ENCODE measurements around the gene TAF4B.
"Not testable (repeated sequence)": the region's sequence is repeated elsewhere in the genome, so short reads cannot be mapped to it uniquely, and the experiment has no call there.

DNA sequence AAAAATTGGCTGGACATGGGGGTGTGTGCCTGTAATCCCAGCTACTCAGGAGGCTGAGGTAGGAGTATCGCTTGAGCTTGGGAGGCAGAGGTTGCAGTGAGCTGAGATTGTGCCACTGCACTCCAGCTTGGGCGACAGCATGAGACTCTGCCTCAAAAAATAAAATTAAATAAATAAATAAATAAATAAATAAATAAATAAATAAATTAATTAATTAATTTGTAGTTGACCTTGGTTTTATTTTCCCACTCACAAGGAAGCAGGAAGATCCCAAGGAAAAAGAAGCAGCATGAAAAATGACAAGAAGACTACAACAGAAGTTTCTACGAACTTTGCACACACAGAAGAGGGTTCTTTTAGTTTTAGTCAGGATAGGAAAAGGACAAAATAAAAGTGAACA, 211.4 kb downstream of the TAF4B start:
- TF ChIP-seq, protein P1, sequence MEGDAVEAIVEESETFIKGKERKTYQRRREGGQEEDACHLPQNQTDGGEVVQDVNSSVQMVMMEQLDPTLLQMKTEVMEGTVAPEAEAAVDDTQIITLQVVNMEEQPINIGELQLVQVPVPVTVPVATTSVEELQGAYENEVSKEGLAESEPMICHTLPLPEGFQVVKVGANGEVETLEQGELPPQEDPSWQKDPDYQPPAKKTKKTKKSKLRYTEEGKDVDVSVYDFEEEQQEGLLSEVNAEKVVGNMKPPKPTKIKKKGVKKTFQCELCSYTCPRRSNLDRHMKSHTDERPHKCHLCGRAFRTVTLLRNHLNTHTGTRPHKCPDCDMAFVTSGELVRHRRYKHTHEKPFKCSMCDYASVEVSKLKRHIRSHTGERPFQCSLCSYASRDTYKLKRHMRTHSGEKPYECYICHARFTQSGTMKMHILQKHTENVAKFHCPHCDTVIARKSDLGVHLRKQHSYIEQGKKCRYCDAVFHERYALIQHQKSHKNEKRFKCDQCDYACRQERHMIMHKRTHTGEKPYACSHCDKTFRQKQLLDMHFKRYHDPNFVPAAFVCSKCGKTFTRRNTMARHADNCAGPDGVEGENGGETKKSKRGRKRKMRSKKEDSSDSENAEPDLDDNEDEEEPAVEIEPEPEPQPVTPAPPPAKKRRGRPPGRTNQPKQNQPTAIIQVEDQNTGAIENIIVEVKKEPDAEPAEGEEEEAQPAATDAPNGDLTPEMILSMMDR (IDR thresholded peaks at IDR 0.05) = not testable (repeated sequence)
- TF ChIP-seq, protein P2, sequence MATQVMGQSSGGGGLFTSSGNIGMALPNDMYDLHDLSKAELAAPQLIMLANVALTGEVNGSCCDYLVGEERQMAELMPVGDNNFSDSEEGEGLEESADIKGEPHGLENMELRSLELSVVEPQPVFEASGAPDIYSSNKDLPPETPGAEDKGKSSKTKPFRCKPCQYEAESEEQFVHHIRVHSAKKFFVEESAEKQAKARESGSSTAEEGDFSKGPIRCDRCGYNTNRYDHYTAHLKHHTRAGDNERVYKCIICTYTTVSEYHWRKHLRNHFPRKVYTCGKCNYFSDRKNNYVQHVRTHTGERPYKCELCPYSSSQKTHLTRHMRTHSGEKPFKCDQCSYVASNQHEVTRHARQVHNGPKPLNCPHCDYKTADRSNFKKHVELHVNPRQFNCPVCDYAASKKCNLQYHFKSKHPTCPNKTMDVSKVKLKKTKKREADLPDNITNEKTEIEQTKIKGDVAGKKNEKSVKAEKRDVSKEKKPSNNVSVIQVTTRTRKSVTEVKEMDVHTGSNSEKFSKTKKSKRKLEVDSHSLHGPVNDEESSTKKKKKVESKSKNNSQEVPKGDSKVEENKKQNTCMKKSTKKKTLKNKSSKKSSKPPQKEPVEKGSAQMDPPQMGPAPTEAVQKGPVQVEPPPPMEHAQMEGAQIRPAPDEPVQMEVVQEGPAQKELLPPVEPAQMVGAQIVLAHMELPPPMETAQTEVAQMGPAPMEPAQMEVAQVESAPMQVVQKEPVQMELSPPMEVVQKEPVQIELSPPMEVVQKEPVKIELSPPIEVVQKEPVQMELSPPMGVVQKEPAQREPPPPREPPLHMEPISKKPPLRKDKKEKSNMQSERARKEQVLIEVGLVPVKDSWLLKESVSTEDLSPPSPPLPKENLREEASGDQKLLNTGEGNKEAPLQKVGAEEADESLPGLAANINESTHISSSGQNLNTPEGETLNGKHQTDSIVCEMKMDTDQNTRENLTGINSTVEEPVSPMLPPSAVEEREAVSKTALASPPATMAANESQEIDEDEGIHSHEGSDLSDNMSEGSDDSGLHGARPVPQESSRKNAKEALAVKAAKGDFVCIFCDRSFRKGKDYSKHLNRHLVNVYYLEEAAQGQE (IDR thresholded peaks at IDR 0.05; ENCODE audit: low read depth, low read length) = not testable (repeated sequence)
- not testable (repeated sequence) for TF ChIP-seq POLR2AphosphoS5 (IDR thresholded peaks at IDR 0.05; ENCODE audit: low read depth, low read length); FOXJ3 (CRISPR knock-in tag; IDR thresholded peaks at IDR 0.05); EP300 (IDR thresholded peaks at IDR 0.05; ENCODE audit: borderline replicate concordance in 1 of 2, low read depth in 1 of 2, low read length in 1 of 2); TAF1 (IDR thresholded peaks at IDR 0.05; ENCODE audit: borderline replicate concordance, low read depth, low read length); NRF1 (IDR thresholded peaks at IDR 0.05; ENCODE audit: low read depth, low read length); SIN3A (IDR thresholded peaks at IDR 0.05; ENCODE audit: borderline replicate concordance, low read depth, low read length)
- TF ChIP-seq, protein P3, sequence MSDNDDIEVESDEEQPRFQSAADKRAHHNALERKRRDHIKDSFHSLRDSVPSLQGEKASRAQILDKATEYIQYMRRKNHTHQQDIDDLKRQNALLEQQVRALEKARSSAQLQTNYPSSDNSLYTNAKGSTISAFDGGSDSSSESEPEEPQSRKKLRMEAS (IDR thresholded peaks at IDR 0.05; ENCODE audit: low read depth) = not testable (repeated sequence)

Data from SK-N-SH (cell line).